Right lobe of liver (tissue), 6 donors: ENCODE measurements around the gene ZNF460. TPM values are rescaled to one million over a fixed set of nuclear protein-coding genes. Genes with fewer than 3 reads are reported as not detected.

ENCODE experiments used
- ATAC-seq, 4 donors: fragments of 200-7000 bp; cut with Tn5 transposase; one replicate each; pipeline ENCODE4 v1.9.1; 2020; ENCODE audit warnings: mild to moderate bottlenecking in 4 of 4, moderate library complexity in 4 of 4
- DNase-seq, 3 donors: peaks; one replicate each; pipeline ENCODE4 v3.0.0-alpha.2; 2020
- H3K27ac ChIP-seq, 3 donors: fragments of 200-600 bp; one replicate each; pipeline ENCODE4 v1.8.0; 2022
- H3K27me3 ChIP-seq, 2 donors: fragments of 200-600 bp; one replicate each; pipeline ENCODE4 v1.8.0; 2022
- H3K36me3 ChIP-seq, 4 donors: fragments of 200-600 bp; sonication (generic) in 1 of 4; one replicate each; pipeline versions ENCODE4 v1.5.1 to v1.8.0; 2017 to 2022; ENCODE audit warnings: control low read depth in 1 of 4
- H3K4me1 ChIP-seq, 4 donors: fragments of 200-600 bp; sonication (generic) in 1 of 4; one replicate each; pipeline versions ENCODE4 v1.5.1 to v1.8.0; 2017 to 2022; ENCODE audit warnings: control low read depth in 1 of 4
- H3K4me3 ChIP-seq, 3 donors: fragments of 200-600 bp; one replicate each; pipeline ENCODE4 v1.8.0; 2022
- H3K9me3 ChIP-seq, 4 donors: fragments of 200-600 bp; sonication (generic) in 1 of 4; one replicate each; pipeline versions ENCODE4 v1.5.1 to v1.8.0; 2017 to 2022; ENCODE audit warnings: control low read depth in 1 of 4
- CTCF ChIP-seq, 4 donors: fragments of 200-600 bp in 3 of 4; fragments of 450-650 bp in 1 of 4; IDR thresholded peaks; one replicate each; pipeline versions ENCODE4 v1.5.1 to v1.8.0; 2016 to 2022; ENCODE audit warnings: antibody characterized with exemption in 4 of 4, mild to moderate bottlenecking in 2 of 4
- POLR2A ChIP-seq: fragments of 450-650 bp; IDR thresholded peaks from one replicate; pipeline ENCODE4 v1.6.1; 2017; ENCODE audit warnings: antibody characterized with exemption, mild to moderate bottlenecking
- WGBS: methylation state at CpG from one replicate; pipeline ENCODE4 v1.1.6; 2018; ENCODE audit warnings: low coverage, low lambda C conversion rate; ENCODE audit not compliant: insufficient coverage; ENCODE audit errors: missing lambda C conversion rate; 5-methylcytosine and 5-hydroxymethylcytosine counted together
- intact Hi-C, 2 donors: fragments of 100-400 bp; cut with DNase I; formaldehyde crosslinking; loops; one replicate each; pipeline versions ENCODE4 v1.11.2 to v1.14.1; 2022
- total RNA-seq, 6 experiments: library from RNA; depleted of rRNA in 2 of 6; stranded (reverse); fragments of >200 nt in 2 of 6; fragmentation: NEBNext Ultra II Directional in 3 of 6; extraction: Animal tissue kit (Norgen Biotek cat#: 25700) in 3 of 6; gene quantifications; one replicate each; pipeline versions ENCODE4 v1.1.0 to v1.2.4, GENCODE V29; 2016 to 2023
- donor health status: DM: no; HTN: yes; CAD: no.
- donor health status: DM: no; HTN: no; CAD: no.
- donor health status: DM: no; HTN: no; CAD: no.
- donor health status: DM: no; HTN: yes; CAD: no.
- donor health status: DM: no; HTN: yes; CAD: no.

Gene ZNF460
- total RNA-seq, 6 experiments from 2014 or later = 15.7 to 24.2 (median 21.8) TPM

GRCh38 chr19:57308514-57308913 is 28.2 kb downstream of the ZNF460 start:
- no peaks in the 10 kb centered on the region for H3K4me1 ChIP-seq
- DNase-seq (no peak), ATAC-seq (no peak)
- no peak overlapping the region for H3K27ac ChIP-seq
- H3K9me3 ChIP-seq = peaks cover 0 to 6% (median 0%) of the 10 kb centered on the region in 4 donors
- intact Hi-C loops = no loop called here
- H3K27me3 ChIP-seq = no peaks in the 10 kb centered on the region
- H3K4me3 ChIP-seq = no peak overlapping the region
- no peaks in the 10 kb centered on the region for H3K36me3 ChIP-seq
- TF ChIP-seq CTCF (IDR thresholded peaks at IDR 0.05) (no peak), POLR2A (no peak)

- H3K27ac ChIP-seq = no peak overlapping the region
- intact Hi-C loops = no loop called here
- H3K9me3 ChIP-seq = peaks cover 0 to 6% (median 0%) of the 10 kb centered on the region in 4 donors
- H3K27me3 ChIP-seq = no peaks in the 10 kb centered on the region
- DNase-seq (no peak), ATAC-seq (no peak)
- TF ChIP-seq CTCF (IDR thresholded peaks at IDR 0.05) = no peak
- no peak for TF ChIP-seq POLR2A
- H3K4me3 ChIP-seq = no peak overlapping the region
- no peaks in the 10 kb centered on the region for H3K4me1 ChIP-seq
- no peaks in the 10 kb centered on the region for H3K36me3 ChIP-seq
- 75% methylated on average over 2 of the region's 2 CpGs for WGBS
These were observed 30.5 kb downstream of the ZNF460 start for GRCh38 chr19:57310792-57311191.

GRCh38 chr19:57314146-57314545 is 33.9 kb downstream of the ZNF460 start:
- Histone ChIP-seq H3K27ac (no peak overlapping the region), H3K4me1 (no peaks in the 10 kb centered on the region), H3K36me3 (no peaks in the 10 kb centered on the region), H3K27me3 (no peaks in the 10 kb centered on the region), H3K9me3 (peaks cover 0 to 5% (median 0%) of the 10 kb centered on the region in 4 donors), H3K4me3 (no peak overlapping the region)
- WGBS = 35% methylated on average over 4 of the region's 4 CpGs
- no peak for DNase-seq
- no peak for ATAC-seq
- intact Hi-C loops = no loop called here
- no peak for TF ChIP-seq CTCF (IDR thresholded peaks at IDR 0.05)
- no peak for TF ChIP-seq POLR2A

- H3K27ac ChIP-seq = no peak overlapping the region
- 15% methylated on average over 20 of the region's 29 CpGs for WGBS
- H3K27me3 ChIP-seq = no peaks in the 10 kb centered on the region
- no peak for TF ChIP-seq POLR2A
- no peak for TF ChIP-seq CTCF (IDR thresholded peaks at IDR 0.05)
- intact Hi-C loops = no loop called here
- H3K36me3 ChIP-seq = no peaks in the 10 kb centered on the region
- H3K4me1 ChIP-seq = peaks cover 0 to 15% (median 0%) of the 10 kb centered on the region in 4 donors
- ATAC-seq (no peak), DNase-seq (no peak)
- no peaks in the 10 kb centered on the region for H3K9me3 ChIP-seq
- H3K4me3 ChIP-seq = no peak overlapping the region
These were observed 37.2 kb downstream of the ZNF460 start for GRCh38 chr19:57317503-57317902.

- peak overlapping the region; percentile 58 to 81 (median 71) for H3K27ac ChIP-seq
- TF ChIP-seq CTCF (IDR thresholded peaks at IDR 0.05) = no peak
- TF ChIP-seq POLR2A = no peak
- peaks cover 0 to 13% (median 2%) of the 10 kb centered on the region in 4 donors for H3K36me3 ChIP-seq
- H3K9me3 ChIP-seq = no peaks in the 10 kb centered on the region
- peaks cover 0 to 15% (median 0%) of the 10 kb centered on the region in 4 donors for H3K4me1 ChIP-seq
- intact Hi-C loops = no loop called here
- peak in 2 of 4 donors; percentile 42 to 52 for ATAC-seq
- WGBS = no CpG with 5 or more reads among the region's 1 CpG
- peak overlapping the region; percentile 59 to 87 (median 77) for H3K4me3 ChIP-seq
- no peak for DNase-seq
- H3K27me3 ChIP-seq = no peaks in the 10 kb centered on the region
These were observed 39.5 kb downstream of the ZNF460 start for GRCh38 chr19:57319869-57320179.
